Cardiac fibroblast (primary cell): ENCODE results near the gene USP33.
A peak's percentile ranks its signal among the peaks of the same experiment; 100 is the strongest.
"Not testable (repeated sequence)": the region's sequence is repeated elsewhere in the genome, so short reads cannot be mapped to it uniquely, and the experiment has no call there.

Experiments
- DNase-seq, 2 donors: peaks; one replicate each; pipeline versions ENCODE4 v3.0.0 to v3.0.0-alpha.2; 2010; ENCODE audit warnings: low read depth in 2 of 2
- H3K4me3 ChIP-seq, 2 donors: replicated peaks in 1 of 2; 1 replicate in 1 of 2; 2 replicates in 1 of 2; pipeline ENCODE4 v1.5.1; 2011; ENCODE audit warnings: low read depth in 2 of 2, low read length in 2 of 2, mild to moderate bottlenecking in 2 of 2, moderate library complexity in 1 of 2
- TF ChIP-seq, protein P1 (sequence below): IDR thresholded peaks from one replicate; pipeline ENCODE4 v1.5.1; 2011; ENCODE audit warnings: low read depth, mild to moderate bottlenecking, low read length, inconsistent platforms

Gene USP33

DNA sequence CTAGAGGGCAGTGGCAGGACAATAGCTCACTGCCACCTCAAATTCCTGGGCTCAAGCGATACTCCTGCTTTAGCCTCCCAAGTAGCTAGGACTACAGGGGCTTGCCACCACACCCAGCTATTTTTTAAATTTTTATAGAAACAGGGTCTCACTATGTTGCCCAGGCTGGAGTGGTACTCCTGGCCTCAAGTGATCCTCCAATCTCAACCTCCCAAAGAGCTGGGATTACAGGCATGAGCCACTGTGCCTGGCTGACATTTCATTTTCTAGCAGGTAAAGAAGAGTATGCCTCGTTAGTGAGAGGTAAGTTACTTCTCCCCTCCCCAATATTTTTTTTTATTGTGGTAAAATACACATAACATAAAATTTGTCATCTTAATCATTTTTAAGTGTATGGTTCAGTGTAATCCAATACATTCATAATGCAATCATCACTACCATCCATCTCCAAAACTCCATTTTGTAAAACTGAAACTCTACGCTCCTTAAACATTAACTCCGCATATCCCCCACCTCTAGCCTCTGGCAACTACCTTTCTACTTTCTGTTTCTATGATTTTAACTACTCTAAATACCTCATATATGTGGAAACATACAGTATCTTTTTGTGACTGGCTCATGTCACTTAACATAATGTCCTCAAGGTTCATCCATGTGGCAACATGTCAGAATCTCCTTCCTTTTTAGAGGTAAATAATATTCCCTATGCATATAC is 99.6 kb downstream of the USP33 start:
- TF ChIP-seq, protein P1, sequence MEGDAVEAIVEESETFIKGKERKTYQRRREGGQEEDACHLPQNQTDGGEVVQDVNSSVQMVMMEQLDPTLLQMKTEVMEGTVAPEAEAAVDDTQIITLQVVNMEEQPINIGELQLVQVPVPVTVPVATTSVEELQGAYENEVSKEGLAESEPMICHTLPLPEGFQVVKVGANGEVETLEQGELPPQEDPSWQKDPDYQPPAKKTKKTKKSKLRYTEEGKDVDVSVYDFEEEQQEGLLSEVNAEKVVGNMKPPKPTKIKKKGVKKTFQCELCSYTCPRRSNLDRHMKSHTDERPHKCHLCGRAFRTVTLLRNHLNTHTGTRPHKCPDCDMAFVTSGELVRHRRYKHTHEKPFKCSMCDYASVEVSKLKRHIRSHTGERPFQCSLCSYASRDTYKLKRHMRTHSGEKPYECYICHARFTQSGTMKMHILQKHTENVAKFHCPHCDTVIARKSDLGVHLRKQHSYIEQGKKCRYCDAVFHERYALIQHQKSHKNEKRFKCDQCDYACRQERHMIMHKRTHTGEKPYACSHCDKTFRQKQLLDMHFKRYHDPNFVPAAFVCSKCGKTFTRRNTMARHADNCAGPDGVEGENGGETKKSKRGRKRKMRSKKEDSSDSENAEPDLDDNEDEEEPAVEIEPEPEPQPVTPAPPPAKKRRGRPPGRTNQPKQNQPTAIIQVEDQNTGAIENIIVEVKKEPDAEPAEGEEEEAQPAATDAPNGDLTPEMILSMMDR: no peak
- no peak for DNase-seq
- no peak overlapping the region for H3K4me3 ChIP-seq

DNA sequence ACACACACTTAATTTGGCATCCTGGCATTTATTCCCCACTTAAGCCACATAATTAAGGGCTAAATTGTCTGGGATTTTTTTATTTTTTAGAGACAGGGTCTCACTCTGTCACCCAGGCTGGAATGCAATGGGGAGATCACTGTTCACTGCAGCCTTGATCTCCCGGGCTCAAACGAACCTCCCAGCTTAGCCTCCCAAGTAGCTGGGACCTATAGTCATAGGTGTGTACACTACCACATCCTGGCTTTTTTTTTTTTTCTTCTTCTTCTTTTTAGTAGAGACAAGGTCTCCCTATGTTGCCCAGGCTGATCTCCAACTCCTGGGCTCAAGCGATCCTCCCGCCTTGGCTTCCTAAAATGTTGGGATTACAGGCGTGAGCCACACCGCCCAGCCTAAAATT is 101.4 kb downstream of the USP33 start:
- DNase-seq: no peak

DNA sequence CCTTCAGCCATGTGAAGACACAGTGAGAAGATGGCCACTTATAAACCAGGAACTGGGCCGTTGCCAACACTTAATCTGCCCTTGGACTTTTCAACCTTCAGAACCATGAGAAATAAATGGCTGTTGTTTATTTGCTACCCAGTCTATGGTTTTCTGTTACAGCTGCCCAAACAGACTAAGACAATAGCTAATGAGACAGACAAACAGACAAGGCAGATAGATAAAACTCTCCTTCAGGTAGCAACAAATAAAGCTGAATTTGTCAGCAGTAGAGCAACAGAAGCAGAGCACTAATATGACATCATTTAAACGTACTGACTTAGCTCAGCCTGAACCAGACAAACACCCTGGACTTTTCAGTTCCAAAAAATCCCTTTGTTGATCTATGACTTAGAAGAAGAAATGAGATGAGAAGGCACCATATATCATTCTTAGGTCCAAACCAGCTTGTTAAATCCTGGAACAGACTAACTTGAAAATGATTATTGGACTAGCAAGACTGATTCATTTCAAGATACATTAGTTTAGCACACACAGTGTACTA is 104.1 kb downstream of the USP33 start:
- H3K4me3 ChIP-seq: no peak overlapping the region
- TF ChIP-seq, protein P1: no peak
- peak in 1 of 2 donors; percentile 24 for DNase-seq

More for the DNA sequence above, 101.4 kb downstream of the USP33 start:
- TF ChIP-seq, protein P1: no peak
- no peak overlapping the region for H3K4me3 ChIP-seq

DNA sequence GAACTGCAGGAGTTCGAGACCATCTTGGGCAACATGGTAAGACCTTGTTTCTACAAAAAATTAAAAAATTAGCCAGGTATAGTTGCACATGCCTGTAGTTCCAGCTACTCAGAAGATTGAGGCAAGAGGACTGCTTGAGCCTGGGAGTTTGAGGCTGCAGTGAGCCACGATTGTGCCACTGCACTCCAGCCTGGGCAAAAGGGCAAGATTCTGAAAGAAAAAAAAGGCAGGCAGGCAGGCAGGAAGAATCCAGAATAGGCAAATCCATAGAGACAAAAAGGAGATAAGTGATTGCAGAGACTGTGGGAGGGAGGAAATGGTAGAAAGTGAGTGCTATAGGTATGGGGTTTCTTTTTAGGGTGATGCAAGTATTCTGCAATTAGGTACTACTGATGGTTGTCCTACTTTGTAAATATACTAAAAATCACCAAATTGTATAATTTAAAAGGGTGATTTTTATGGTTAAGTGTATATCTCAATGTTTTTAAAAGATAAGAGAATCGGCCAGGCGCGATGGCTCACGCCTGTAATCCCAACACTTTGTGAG is 106.6 kb downstream of the USP33 start:
- DNase-seq: no peak
- TF ChIP-seq, protein P1: no peak
- H3K4me3 ChIP-seq: no peak overlapping the region

DNA sequence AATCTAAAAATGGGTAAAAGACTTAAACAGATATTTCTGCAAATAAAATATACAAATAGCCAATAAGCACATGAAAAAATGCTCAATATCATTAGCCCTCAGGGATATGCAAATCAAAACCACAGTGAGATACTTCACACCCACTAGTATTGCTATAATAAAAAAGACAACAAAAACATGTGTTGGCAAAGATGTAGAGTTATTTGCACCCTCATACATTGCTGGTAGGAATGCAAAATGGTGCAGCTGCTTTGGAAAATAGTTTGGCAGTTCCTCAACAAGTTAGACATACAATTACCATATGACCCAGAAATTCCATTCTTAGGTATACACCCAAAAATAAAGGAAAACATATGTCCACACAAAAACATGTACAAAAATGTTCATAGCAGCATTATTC is 107.4 kb downstream of the USP33 start:
- H3K4me3 ChIP-seq: no peak overlapping the region
- peak; percentile 47 to 68 for DNase-seq
- TF ChIP-seq, protein P1: no peak

DNA sequence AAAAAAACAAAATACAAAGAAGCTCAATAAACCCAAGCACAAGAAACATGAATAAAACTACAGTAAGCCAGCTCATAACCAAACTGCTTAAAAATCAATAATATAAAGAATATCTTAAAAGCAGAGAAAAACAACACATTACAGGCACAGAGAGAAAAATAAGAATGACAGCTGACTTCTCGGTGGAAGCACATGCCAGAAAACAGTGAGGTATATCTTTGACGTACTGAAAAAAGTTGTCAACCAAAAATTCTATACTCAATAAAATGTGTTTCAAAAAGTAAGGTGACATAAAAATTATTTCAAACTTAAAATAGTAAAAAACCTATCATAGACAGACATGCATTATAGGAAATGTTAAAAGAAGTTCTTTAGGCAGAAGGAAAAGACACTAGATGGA is 110.5 kb downstream of the USP33 start:
- H3K4me3 ChIP-seq: no peak overlapping the region
- TF ChIP-seq, protein P1: no peak
- no peak for DNase-seq

DNA sequence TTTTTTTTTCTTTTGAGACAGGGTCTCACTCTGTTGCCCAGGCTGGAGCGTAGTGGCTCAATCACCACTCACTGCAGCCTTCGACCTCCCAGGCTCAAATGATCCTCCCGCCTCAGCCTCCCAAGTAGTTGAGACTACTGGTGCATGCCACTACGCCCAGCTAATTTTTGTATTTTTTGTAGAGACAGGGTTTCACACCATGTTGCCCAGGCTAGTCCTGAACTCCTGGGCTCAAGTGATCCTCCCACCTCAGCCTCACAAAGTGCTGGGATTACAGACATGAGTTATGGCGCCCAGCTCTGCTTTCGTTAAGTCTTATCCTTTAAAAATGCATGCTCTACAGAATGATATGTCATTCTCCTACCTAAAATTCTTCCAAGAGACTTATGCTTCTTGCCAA is 113.4 kb downstream of the USP33 start:
- not testable (repeated sequence) for DNase-seq, H3K4me3 ChIP-seq
